ENCODE measurements around the gene ITGBL1.

DNA sequence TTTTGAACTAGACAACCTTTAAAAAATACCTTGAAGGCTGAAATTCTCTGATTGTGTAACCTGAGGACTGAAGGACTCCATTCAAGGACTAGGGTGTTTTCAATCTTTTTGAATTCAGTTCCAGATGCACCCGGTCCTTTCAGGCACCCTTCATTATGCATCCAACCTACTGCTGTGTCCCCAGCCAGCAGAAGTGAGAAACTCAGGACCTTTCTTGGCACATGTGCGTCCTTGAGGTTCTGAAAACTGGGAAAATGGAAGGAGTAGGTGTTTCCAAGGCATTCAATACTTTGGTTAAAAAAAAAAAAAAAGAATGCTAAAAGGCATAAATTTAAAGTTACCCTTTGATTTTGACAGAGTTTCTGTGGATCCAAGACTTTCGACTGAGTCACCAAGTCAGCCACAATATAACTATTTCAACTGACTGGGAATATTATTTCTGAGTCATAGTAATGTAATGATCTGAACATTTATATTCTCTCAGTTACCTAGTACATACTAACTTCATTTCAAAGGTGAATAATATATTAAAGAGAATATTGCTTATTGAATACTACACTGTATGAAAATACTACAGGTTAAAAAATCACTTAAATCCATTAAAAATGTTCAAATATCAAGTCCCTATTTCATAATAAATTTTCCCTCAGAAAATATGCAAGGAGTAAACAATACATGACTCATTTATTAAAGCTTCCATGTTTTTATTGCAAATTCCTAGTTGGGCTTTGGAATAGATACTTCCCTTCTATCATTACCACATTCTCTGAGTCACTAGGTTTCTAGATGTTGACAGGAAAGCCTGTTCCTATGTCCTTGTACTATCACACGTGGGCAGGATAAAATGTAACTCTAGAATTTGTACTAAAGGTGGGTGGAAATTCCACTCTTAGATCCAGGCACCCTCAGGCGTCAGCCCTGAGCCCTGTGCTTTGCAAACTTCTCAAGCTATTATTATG is 2.4 kb upstream of the ITGBL1 start:
- TF ChIP-seq POLR2A (IDR thresholded peaks at IDR 0.05) = no peak
- TF ChIP-seq, protein P1, sequence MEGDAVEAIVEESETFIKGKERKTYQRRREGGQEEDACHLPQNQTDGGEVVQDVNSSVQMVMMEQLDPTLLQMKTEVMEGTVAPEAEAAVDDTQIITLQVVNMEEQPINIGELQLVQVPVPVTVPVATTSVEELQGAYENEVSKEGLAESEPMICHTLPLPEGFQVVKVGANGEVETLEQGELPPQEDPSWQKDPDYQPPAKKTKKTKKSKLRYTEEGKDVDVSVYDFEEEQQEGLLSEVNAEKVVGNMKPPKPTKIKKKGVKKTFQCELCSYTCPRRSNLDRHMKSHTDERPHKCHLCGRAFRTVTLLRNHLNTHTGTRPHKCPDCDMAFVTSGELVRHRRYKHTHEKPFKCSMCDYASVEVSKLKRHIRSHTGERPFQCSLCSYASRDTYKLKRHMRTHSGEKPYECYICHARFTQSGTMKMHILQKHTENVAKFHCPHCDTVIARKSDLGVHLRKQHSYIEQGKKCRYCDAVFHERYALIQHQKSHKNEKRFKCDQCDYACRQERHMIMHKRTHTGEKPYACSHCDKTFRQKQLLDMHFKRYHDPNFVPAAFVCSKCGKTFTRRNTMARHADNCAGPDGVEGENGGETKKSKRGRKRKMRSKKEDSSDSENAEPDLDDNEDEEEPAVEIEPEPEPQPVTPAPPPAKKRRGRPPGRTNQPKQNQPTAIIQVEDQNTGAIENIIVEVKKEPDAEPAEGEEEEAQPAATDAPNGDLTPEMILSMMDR (IDR thresholded peaks at IDR 0.05) = no peak
